ENCODE measurements around the gene LGMN. TPM values are rescaled to one million over a fixed set of nuclear protein-coding genes. Genes with fewer than 3 reads are reported as not detected.

LGMN gene
- total and polyA plus RNA-seq, 3 donors from 2014 or later: 58.1 to 102 (median 88.9) TPM

DNA sequence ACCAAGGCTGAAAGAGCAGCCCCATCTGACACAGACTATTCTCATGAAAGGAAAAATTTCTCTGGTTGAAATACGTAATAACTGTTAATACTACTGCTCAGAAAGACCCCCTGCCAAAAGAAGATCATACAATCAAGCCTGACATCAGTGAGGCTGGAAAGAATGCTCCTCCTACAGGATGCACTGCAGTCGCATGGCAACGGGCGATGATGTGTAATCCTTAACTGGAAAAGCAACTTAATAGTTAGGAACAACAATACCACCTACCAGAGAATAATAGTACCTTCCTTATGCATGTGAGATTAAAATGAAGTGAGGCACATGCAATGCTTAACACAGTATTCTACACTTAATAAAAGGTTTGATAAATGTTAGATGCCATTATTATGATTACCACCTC lies 44.5 kb upstream of the LGMN start:
- Histone ChIP-seq H3K27me3 (no peaks in the 10 kb centered on the region), H3K36me3 (ENCODE audit: low read depth, missing control alignments) (no peaks in the 10 kb centered on the region), H3K4me3 (no peak overlapping the region), H3K27ac (no peak overlapping the region), H3K4me1 (peaks cover 13% of the 10 kb centered on the region), H3K9me3 (no peaks in the 10 kb centered on the region)
- intact Hi-C loops (cut with DNase I; ENCODE audit: low total_unique reads): no loop called here
- WGBS, 2 donors: 44 to 67% methylated on average over 4 of the region's 4 CpGs
- TF ChIP-seq, protein P1, sequence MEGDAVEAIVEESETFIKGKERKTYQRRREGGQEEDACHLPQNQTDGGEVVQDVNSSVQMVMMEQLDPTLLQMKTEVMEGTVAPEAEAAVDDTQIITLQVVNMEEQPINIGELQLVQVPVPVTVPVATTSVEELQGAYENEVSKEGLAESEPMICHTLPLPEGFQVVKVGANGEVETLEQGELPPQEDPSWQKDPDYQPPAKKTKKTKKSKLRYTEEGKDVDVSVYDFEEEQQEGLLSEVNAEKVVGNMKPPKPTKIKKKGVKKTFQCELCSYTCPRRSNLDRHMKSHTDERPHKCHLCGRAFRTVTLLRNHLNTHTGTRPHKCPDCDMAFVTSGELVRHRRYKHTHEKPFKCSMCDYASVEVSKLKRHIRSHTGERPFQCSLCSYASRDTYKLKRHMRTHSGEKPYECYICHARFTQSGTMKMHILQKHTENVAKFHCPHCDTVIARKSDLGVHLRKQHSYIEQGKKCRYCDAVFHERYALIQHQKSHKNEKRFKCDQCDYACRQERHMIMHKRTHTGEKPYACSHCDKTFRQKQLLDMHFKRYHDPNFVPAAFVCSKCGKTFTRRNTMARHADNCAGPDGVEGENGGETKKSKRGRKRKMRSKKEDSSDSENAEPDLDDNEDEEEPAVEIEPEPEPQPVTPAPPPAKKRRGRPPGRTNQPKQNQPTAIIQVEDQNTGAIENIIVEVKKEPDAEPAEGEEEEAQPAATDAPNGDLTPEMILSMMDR (IDR thresholded peaks at IDR 0.05): no peak
- no peak for TF ChIP-seq POLR2A (IDR thresholded peaks at IDR 0.05)
- no peak for DNase-seq

DNA sequence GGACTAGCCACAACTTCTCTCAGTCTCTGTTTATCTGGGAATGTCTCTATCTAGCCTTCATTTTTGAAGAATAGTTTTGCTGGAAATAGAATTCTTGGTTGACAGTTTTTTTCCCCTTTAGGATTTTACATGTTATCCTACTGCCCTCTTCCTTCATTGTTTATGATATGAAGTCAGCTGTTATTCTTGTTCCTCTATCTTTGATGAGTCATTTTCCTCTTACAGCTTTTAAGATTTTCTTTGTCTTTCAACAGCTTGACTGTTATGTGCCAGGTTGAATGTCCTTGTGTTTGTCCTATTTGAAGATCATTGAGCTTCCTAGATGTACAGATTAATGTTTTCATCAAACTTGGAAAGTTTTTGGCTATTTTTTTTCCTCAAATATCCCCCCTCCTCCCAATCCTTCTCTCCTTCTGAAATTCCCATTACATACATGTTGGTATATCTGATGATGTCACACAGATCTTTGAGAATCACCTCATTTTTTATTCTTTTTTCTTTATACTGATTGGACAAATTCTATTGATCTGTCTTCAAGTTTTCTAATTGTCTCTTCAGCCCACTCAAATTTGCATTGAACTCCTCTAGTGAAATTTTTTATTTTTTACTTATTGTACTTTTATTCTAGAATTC lies 41.1 kb upstream of the LGMN start:
- Histone ChIP-seq H3K4me3 (no peak overlapping the region), H3K9me3 (no peaks in the 10 kb centered on the region), H3K36me3 (ENCODE audit: low read depth, missing control alignments) (no peaks in the 10 kb centered on the region), H3K27ac (no peak overlapping the region), H3K4me1 (peaks cover 13% of the 10 kb centered on the region), H3K27me3 (no peaks in the 10 kb centered on the region)
- TF ChIP-seq POLR2A (IDR thresholded peaks at IDR 0.05): no peak
- TF ChIP-seq, protein P1 (IDR thresholded peaks at IDR 0.05): no peak
- no peak for DNase-seq
- intact Hi-C loops (cut with DNase I; ENCODE audit: low total_unique reads): loop anchor here (10.0 kb wide), 1 partner anchor 105 kb away; no protein-coding TSS in a partner anchor

DNA sequence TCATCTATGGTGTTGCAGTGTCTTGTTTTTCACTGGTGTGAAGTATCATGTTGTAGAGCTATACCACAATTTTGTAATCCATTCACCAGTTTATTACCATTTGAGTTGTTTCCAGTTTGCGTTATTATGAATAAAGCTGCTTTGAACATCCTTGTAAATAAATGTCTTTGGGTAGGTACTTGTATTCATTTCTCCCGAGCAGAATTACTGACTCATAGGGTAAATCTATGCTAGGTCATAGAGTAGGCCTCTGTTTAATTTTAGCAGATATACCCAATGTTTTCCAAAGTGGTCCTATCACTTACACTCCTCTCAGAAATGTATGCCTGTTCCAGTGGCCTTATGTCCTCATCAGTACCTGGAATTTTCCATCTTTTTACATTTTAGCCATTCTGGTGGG lies 39.1 kb upstream of the LGMN start:
- Histone ChIP-seq H3K4me3 (no peak overlapping the region), H3K27ac (peak overlapping the region; percentile 48 to 74), H3K27me3 (no peaks in the 10 kb centered on the region), H3K9me3 (no peaks in the 10 kb centered on the region), H3K36me3 (ENCODE audit: low read depth, missing control alignments) (no peaks in the 10 kb centered on the region), H3K4me1 (peaks cover 19% of the 10 kb centered on the region)
- WGBS, 2 donors: 94 to 95% methylated on average over 2 of the region's 2 CpGs
- no peak for DNase-seq
- TF ChIP-seq POLR2A (IDR thresholded peaks at IDR 0.05): no peak
- TF ChIP-seq, protein P1 (IDR thresholded peaks at IDR 0.05): no peak
- intact Hi-C loops (cut with DNase I; ENCODE audit: low total_unique reads): loop anchor here (10.0 kb wide), 1 partner anchor 103 kb away; no protein-coding TSS in a partner anchor

DNA sequence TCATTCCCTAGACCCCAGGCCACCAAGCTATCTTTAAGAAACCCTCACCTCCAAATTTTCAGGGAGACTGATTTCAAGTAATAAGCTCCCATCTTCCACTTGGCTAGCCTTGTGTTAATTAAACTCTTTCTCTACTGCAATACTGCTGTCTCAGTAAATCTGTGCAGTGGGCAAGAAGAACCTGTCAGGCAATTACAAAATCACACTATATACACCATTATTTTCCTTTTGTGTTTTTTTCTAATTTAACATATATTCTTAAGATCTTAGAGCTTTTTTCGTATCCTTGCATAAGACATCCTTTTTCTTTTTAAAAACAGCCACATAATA lies 38.0 kb upstream of the LGMN start:
- no peak for DNase-seq
- Histone ChIP-seq H3K27ac (peak overlapping the region; percentile 74 to 76), H3K4me3 (no peak overlapping the region), H3K4me1 (peaks cover 19% of the 10 kb centered on the region), H3K36me3 (ENCODE audit: low read depth, missing control alignments) (no peaks in the 10 kb centered on the region), H3K9me3 (no peaks in the 10 kb centered on the region), H3K27me3 (no peaks in the 10 kb centered on the region)
- TF ChIP-seq, protein P1 (IDR thresholded peaks at IDR 0.05): no peak
- no peak for TF ChIP-seq POLR2A (IDR thresholded peaks at IDR 0.05)
- intact Hi-C loops (cut with DNase I; ENCODE audit: low total_unique reads): loop anchor here (10.0 kb wide), 1 partner anchor 102 kb away; no protein-coding TSS in a partner anchor
- whole genome bisulfite sequencing, 2 donors: 93 to 98% methylated on average over 1 of the region's 1 CpG
